Subcutaneous preadipocyte (primary cell): ENCODE data around the gene NFYC. TPM values are rescaled to one million over a fixed set of nuclear protein-coding genes. Genes with fewer than 3 reads are reported as not detected.

ENCODE experiments used
- small RNA-seq: library from RNA; depleted of rRNA; stranded (forward); fragments of <200 nt; gene quantifications from one replicate; pipeline ENCODE3, GENCODE V24; 2012
- total RNA-seq: library from RNA; depleted of rRNA; stranded (reverse); fragments of >200 nt; gene quantifications from 2 replicates; pipeline ENCODE4 v1.2.3, GENCODE V29; 2012

NFYC gene
- 20.2 and 27.4 TPM in 2 replicates for total RNA-seq

GRCh38 chr1:40691538-40692428 is at the start of gene NFYC:
Gene NFYC, plus strand, starts transcription at chr1:40691704. Its CDS starts 47,140 bp downstream, at chr1:40738844.

GRCh38 chr1:40665335-40666171 is 26.0 kb upstream of the NFYC start, which contains the start of gene RIMS3:
Gene RIMS3, minus strand, starts transcription at chr1:40665682. Its CDS starts 23,757 bp downstream, at chr1:40641925.

GRCh38 chr1:40783001-40783905 is 91.7 kb downstream of the NFYC start, which contains the start of gene KCNQ4:
Gene KCNQ4, plus strand, starts transcription at chr1:40783787. Its CDS starts 307 bp downstream, at chr1:40784094.

Small RNAs within 50 kb of the gene (small RNA-seq; reads per million reads assigned to genes)
- 2.5 reads per million, percentile 84 among the genes with 10 or more reads in this experiment for gene MIR30C1
- gene MIR30E, result 1,180 reads per million, percentile 100 among the genes with 10 or more reads in this experiment
- gene RN7SL326P, result not detected

Other genes starting within 250 kb of the NFYC start
- 2.9 and 4.9 TPM in 2 replicates for gene ZFP69B, start 241.2 kb upstream of the NFYC start, total RNA-seq
- gene ZFP69, start 214.4 kb upstream of the NFYC start, total RNA-seq, result 4.1 and 4.4 TPM in 2 replicates
- gene EXO5, start 182.9 kb upstream of the NFYC start, total RNA-seq, result 5.9 and 6.6 TPM in 2 replicates
- 2.7 and 3.3 TPM in 2 replicates for gene ZNF684, start 160.1 kb upstream of the NFYC start, total RNA-seq
- under 0.01 and 0.20 TPM in 2 replicates for gene RIMS3, start 26.0 kb upstream of the NFYC start, total RNA-seq
- gene KCNQ4, start 92.1 kb downstream of the NFYC start, total RNA-seq, result not detected in 2 replicates
- gene CITED4, start 170.7 kb downstream of the NFYC start, total RNA-seq, result 1.8 and 7.8 TPM in 2 replicates